GM23338 (cell line): ENCODE results near the gene DHRS13. TPM values are rescaled to one million over a fixed set of nuclear protein-coding genes. Genes with fewer than 3 reads are reported as not detected.

Experiments used
- ATAC-seq: fragments of 200-7000 bp; cut with Tn5 transposase; 3 replicates; pipeline ENCODE4 v1.9.1; 2020
- DNase-seq: peaks from one replicate; pipeline ENCODE4 v3.0.0-alpha.2; 2015; ENCODE audit warnings: low spot score
- H2AFZ ChIP-seq: fragments of 200-600 bp; sonication (generic); 2 replicates; pipeline ENCODE4 v1.8.0; 2016; ENCODE audit warnings: antibody characterized with exemption, mild to moderate bottlenecking, moderate library complexity
- H3F3A ChIP-seq: fragments of 200-600 bp; sonication (generic); replicated peaks from 2 replicates; pipeline ENCODE4 v1.8.0; 2017; ENCODE audit warnings: antibody characterized with exemption, mixed run types, low read depth
- H3K27ac ChIP-seq: fragments of 200-600 bp; sonication (generic); 2 replicates; pipeline ENCODE4 v1.6.1; 2016; ENCODE audit warnings: low read depth
- H3K27me3 ChIP-seq: fragments of 200-600 bp; sonication (generic); 2 replicates; pipeline ENCODE4 v1.8.0; 2016; ENCODE audit warnings: mild to moderate bottlenecking, mixed run types, moderate library complexity; ENCODE audit not compliant: insufficient read depth
- H3K36me3 ChIP-seq: fragments of 200-600 bp; sonication (generic); 2 replicates; pipeline ENCODE4 v1.8.0; 2016; ENCODE audit warnings: mild to moderate bottlenecking; ENCODE audit not compliant: insufficient read depth
- H3K4me1 ChIP-seq: fragments of 200-600 bp; sonication (generic); 2 replicates; pipeline ENCODE4 v1.8.0; 2016; ENCODE audit warnings: mild to moderate bottlenecking, moderate library complexity; ENCODE audit not compliant: insufficient read depth
- H3K4me2 ChIP-seq: fragments of 200-600 bp; sonication (generic); 2 replicates; pipeline ENCODE4 v1.7.1; 2017; ENCODE audit warnings: mixed run types
- H3K4me3 ChIP-seq: fragments of 200-600 bp; sonication (generic); 2 replicates; pipeline ENCODE4 v1.6.1; 2016; ENCODE audit warnings: mixed run types
- H3K79me2 ChIP-seq: fragments of 200-600 bp; sonication (generic); replicated peaks from 2 replicates; pipeline ENCODE4 v1.8.0; 2017; ENCODE audit warnings: mild to moderate bottlenecking; ENCODE audit not compliant: insufficient read depth
- H3K9me2 ChIP-seq: fragments of 200-600 bp; sonication (generic); 2 replicates; pipeline ENCODE4 v1.8.0; 2017; ENCODE audit not compliant: insufficient read depth
- H4K20me1 ChIP-seq: fragments of 200-600 bp; sonication (generic); replicated peaks from 2 replicates; pipeline ENCODE4 v1.8.0; 2017; ENCODE audit warnings: mild to moderate bottlenecking; ENCODE audit not compliant: insufficient read depth
- H3K27ac Mint-ChIP-seq: 2 replicates; pipeline ENCODE4 v1.8.0; 2020; ENCODE audit warnings: inconsistent platforms, mild to moderate bottlenecking, moderate library complexity, mixed read lengths
- H3K27me3 Mint-ChIP-seq: 3 replicates; pipeline ENCODE4 v1.8.0; 2022; ENCODE audit warnings: low read depth, mild to moderate bottlenecking, moderate library complexity, mixed read lengths, inconsistent platforms; ENCODE audit not compliant: insufficient read depth, poor library complexity
- H3K36me3 Mint-ChIP-seq: 3 replicates; pipeline ENCODE4 v1.8.0; 2021; ENCODE audit warnings: low read depth, mild to moderate bottlenecking, inconsistent platforms, moderate library complexity, mixed read lengths
- H3K4me1 Mint-ChIP-seq: 3 replicates; pipeline ENCODE4 v1.8.0; 2020; ENCODE audit warnings: mild to moderate bottlenecking, inconsistent platforms, mixed read lengths
- H3K4me3 Mint-ChIP-seq: 3 replicates; pipeline ENCODE4 v1.8.0; 2021; ENCODE audit warnings: moderate library complexity, mild to moderate bottlenecking, inconsistent platforms, mixed read lengths
- H3K9me3 Mint-ChIP-seq: 3 replicates; pipeline ENCODE4 v1.8.0; 2020; ENCODE audit warnings: moderate library complexity, mild to moderate bottlenecking, inconsistent platforms, mixed read lengths
- CREB1 ChIP-seq: fragments of 250-450 bp; sonication (Bioruptor Pico); IDR thresholded peaks from 2 replicates; pipeline ENCODE4 v1.5.0; 2020; ENCODE audit warnings: low read depth, mild to moderate bottlenecking, moderate library complexity
- CTCF ChIP-seq, 2 experiments: fragments of 200-600 bp in 1 of 2; sonication (generic) in 1 of 2; conservative IDR thresholded peaks; 2 replicates each; pipeline versions ENCODE4 v1.5.1 to v1.6.1; 2016 to 2017; ENCODE audit warnings: antibody characterized with exemption in 2 of 2, low read depth in 2 of 2, mild to moderate bottlenecking in 2 of 2, moderate library complexity in 1 of 2
- EZH2 ChIP-seq: fragments of 200-600 bp; sonication (generic); IDR thresholded peaks from one replicate; pipeline ENCODE4 v1.8.0; 2017; ENCODE audit warnings: antibody characterized with exemption, mild to moderate bottlenecking, low read depth; ENCODE audit not compliant: unreplicated experiment
- JUNB ChIP-seq: IDR thresholded peaks from one replicate; pipeline ENCODE4 v1.6.1; 2016; ENCODE audit warnings: antibody characterized with exemption; ENCODE audit not compliant: unreplicated experiment
- NANOG ChIP-seq: IDR thresholded peaks from 2 replicates; pipeline ENCODE4 v1.6.1; 2016; ENCODE audit warnings: antibody characterized with exemption, borderline replicate concordance
- POLR2AphosphoS5 ChIP-seq: IDR thresholded peaks from 2 replicates; pipeline ENCODE4 v1.6.1; 2016; ENCODE audit warnings: antibody characterized with exemption, low read depth
- STAT1 ChIP-seq: IDR thresholded peaks from one replicate; pipeline ENCODE4 v1.6.1; 2016; ENCODE audit warnings: antibody characterized with exemption; ENCODE audit not compliant: unreplicated experiment
- ZNF114 ChIP-seq: fragments of 250-450 bp; sonication (Bioruptor Pico); IDR thresholded peaks from 2 replicates; pipeline ENCODE4 v1.5.0; 2020; ENCODE audit warnings: mild to moderate bottlenecking, moderate library complexity
- ZNF331 ChIP-seq: fragments of 250-450 bp; sonication (Bioruptor Pico); IDR thresholded peaks from 2 replicates; pipeline ENCODE4 v1.5.0; 2020; ENCODE audit warnings: low read depth, mild to moderate bottlenecking, moderate library complexity
- polyA plus RNA-seq: library from polyadenylated mRNA; unstranded; fragments of >200 nt; fragmentation: Nextera tagmentation; extraction: Ambion mirVana; gene quantifications from 2 replicates; pipeline ENCODE4 v1.2.1, GENCODE V29; 2016
- total RNA-seq: library from RNA; depleted of rRNA; stranded (reverse); fragments of >200 nt; shearing (Covaris generic); gene quantifications from 2 replicates; pipeline ENCODE4 v1.2.3, GENCODE V29; 2014

DHRS13 gene
- total and polyA plus RNA-seq, 2 experiments from 2014 or later = 5.4 to 34.2 TPM

GRCh38 chr17:28898527-28898955 lies 4.3 kb downstream of the DHRS13 start:
- Histone ChIP-seq H3K4me3 (no peak overlapping the region), H3K27ac (peak overlapping the region; percentile 85), H3K27me3 (no peaks in the 10 kb centered on the region), H2AFZ (no peak overlapping the region), H3K4me1 (peaks cover 27% of the 10 kb centered on the region), H3K79me2 (peaks cover 49% of the 10 kb centered on the region), H4K20me1 (peaks cover 15% of the 10 kb centered on the region), H3K9me2 (no peaks in the 10 kb centered on the region), H3K4me2 (no peak overlapping the region), H3F3A (peaks cover 46% of the 10 kb centered on the region), H3K36me3 (no peaks in the 10 kb centered on the region; the same call in 1 of the 2 replicates)
- H3K27me3 Mint-ChIP-seq = peaks cover 24% of the 10 kb centered on the region
- H3K9me3 Mint-ChIP-seq = no peaks in the 10 kb centered on the region; the same call in 1 of the 3 replicates
- H3K36me3 Mint-ChIP-seq = peaks cover 29% of the 10 kb centered on the region
- peaks cover 34% of the 10 kb centered on the region for H3K4me1 Mint-ChIP-seq
- H3K4me3 Mint-ChIP-seq = no peak overlapping the region; the same call in 2 of the 3 replicates
- DNase-seq (no peak), ATAC-seq (no peak)
- TF ChIP-seq EZH2 (no peak), NANOG (no peak), ZNF114 (CRISPR knock-in tag) (no peak)
- H3K27ac Mint-ChIP-seq = no peak overlapping the region

GRCh38 chr17:28897769-28898526 lies 4.9 kb downstream of the DHRS13 start:
- H3K4me2 ChIP-seq = peak overlapping the region; percentile 98
- peaks cover 15% of the 10 kb centered on the region for H4K20me1 ChIP-seq
- peak overlapping the region; percentile 91 for H3K4me3 ChIP-seq
- peak overlapping the region; percentile 85 for H3K27ac ChIP-seq
- TF ChIP-seq POLR2AphosphoS5 = peak; percentile 27; the same call in 1 of the 2 replicates
- TF ChIP-seq JUNB = no peak
- Mint-ChIP-seq H3K4me1 (peaks cover 35% of the 10 kb centered on the region), H3K36me3 (peaks cover 31% of the 10 kb centered on the region), H3K4me3 (peak overlapping the region; percentile 90), H3K9me3 (no peaks in the 10 kb centered on the region; the same call in 2 of the 3 replicates), H3K27ac (peak overlapping the region; percentile 92), H3K27me3 (peaks cover 21% of the 10 kb centered on the region)
- H3K9me2 ChIP-seq = no peaks in the 10 kb centered on the region
- H3K79me2 ChIP-seq = peaks cover 51% of the 10 kb centered on the region
- peak overlapping the region; percentile 70; the same call in 1 of the 2 replicates for H2AFZ ChIP-seq
- no peaks in the 10 kb centered on the region for H3K27me3 ChIP-seq
- ATAC-seq (peak; percentile 14), DNase-seq (no peak)
- no peaks in the 10 kb centered on the region; the same call in 1 of the 2 replicates for H3K36me3 ChIP-seq
- peaks cover 48% of the 10 kb centered on the region for H3F3A ChIP-seq
- H3K4me1 ChIP-seq = peaks cover 27% of the 10 kb centered on the region

GRCh38 chr17:28896884-28897768 lies 5.8 kb downstream of the DHRS13 start, which contains the start of gene FLOT2:
TSS of gene FLOT2 (minus strand) at chr17:28897733. CDS start at chr17:28897574, 159 bp downstream.
- Histone ChIP-seq H4K20me1 (peaks cover 15% of the 10 kb centered on the region), H3K4me3 (peak within 1 kb of the TSS; percentile 91), H3K9me2 (no peaks in the 10 kb centered on the region), H3K4me1 (peaks cover 26% of the 10 kb centered on the region), H3K27ac (peak within 1 kb of the TSS; percentile 95), H2AFZ (peak within 1 kb of the TSS; percentile 80), H3K36me3 (no peaks in the 10 kb centered on the region; the same call in 1 of the 2 replicates), H3F3A (peaks cover 47% of the 10 kb centered on the region), H3K79me2 (peaks cover 50% of the 10 kb centered on the region), H3K27me3 (no peaks in the 10 kb centered on the region), H3K4me2 (peak within 1 kb of the TSS; percentile 98)
- Mint-ChIP-seq H3K36me3 (peaks cover 34% of the 10 kb centered on the region), H3K9me3 (no peaks in the 10 kb centered on the region; the same call in 2 of the 3 replicates), H3K27ac (peak within 1 kb of the TSS; percentile 92), H3K4me3 (peak within 1 kb of the TSS; percentile 90), H3K4me1 (peaks cover 34% of the 10 kb centered on the region), H3K27me3 (peaks cover 20% of the 10 kb centered on the region)
- DNase-seq (peak; percentile 88), ATAC-seq (peak; percentile 86)
- TF ChIP-seq CTCF (conservative IDR thresholded peaks at IDR 0.05; ENCODE audit: low read depth in 2 of 2) (no peak), CREB1 (CRISPR knock-in tag) (no peak), POLR2AphosphoS5 (peak; percentile 67), JUNB (no peak), ZNF331 (no peak), STAT1 (no peak)
